ENCODE data around the gene CR2. TPM values are rescaled to one million over a fixed set of nuclear protein-coding genes. Genes with fewer than 3 reads are reported as not detected.
"Not testable (repeated sequence)": the region's sequence is repeated elsewhere in the genome, so short reads cannot be mapped to it uniquely, and the experiment has no call there.

The CR2 gene
- total RNA-seq, 1 donor from 2014 or later, result 0.81 TPM

- no peak overlapping the region for H3K4me3 ChIP-seq (ENCODE audit: low read depth, low read length)
- DNase-seq (ENCODE audit: low read depth), result no peak
- TF ChIP-seq CTCF (conservative IDR thresholded peaks at IDR 0.05; ENCODE audit: low read depth, low read length), result no peak
Measured at GRCh38 chr1:207493212-207493611, 39.1 kb downstream of the CR2 start.

GRCh38 chr1:207494171-207494570, 40.0 kb downstream of the CR2 start:
- TF ChIP-seq CTCF (conservative IDR thresholded peaks at IDR 0.05; ENCODE audit: low read depth, low read length), result no peak
- DNase-seq (ENCODE audit: low read depth), result no peak
- H3K4me3 ChIP-seq (ENCODE audit: low read depth, low read length), result no peak overlapping the region

- not testable (repeated sequence) for H3K4me3 ChIP-seq (ENCODE audit: low read depth, low read length); DNase-seq (ENCODE audit: low read depth)
Measured at GRCh38 chr1:207495281-207495680, 41.2 kb downstream of the CR2 start.

GRCh38 chr1:207495801-207496792, 42.0 kb downstream of the CR2 start, which contains the start of gene CR1:
Gene CR1, plus strand, starts transcription at chr1:207496157. Its CDS starts 111 bp downstream, at chr1:207496268.
- TF ChIP-seq CTCF (conservative IDR thresholded peaks at IDR 0.05; ENCODE audit: low read depth, low read length), result no peak
- peak within 1 kb of the TSS; percentile 44 for H3K4me3 ChIP-seq (ENCODE audit: low read depth, low read length)
- no peak for DNase-seq (ENCODE audit: low read depth)

DNA sequence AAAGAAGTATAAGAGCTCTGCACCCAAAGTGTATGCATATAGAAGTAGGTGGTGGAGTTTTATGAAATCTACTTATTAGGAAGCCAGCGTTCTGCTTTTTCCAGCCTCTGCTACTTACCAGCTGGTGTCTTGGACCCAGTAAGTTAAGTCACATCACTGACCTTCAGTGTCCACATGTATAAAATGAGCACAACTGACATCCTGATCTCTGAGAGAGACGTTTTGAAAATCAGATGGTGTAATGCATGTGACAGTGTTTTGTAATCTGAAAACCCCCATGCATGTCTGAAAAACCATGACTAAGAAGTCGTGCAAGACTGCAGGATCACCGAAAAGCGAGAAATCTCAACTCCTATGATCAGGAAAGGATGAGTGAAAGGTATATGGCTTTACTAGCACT, 43.8 kb downstream of the CR2 start:
- TF ChIP-seq CTCF (conservative IDR thresholded peaks at IDR 0.05; ENCODE audit: low read depth, low read length), result no peak
- no peak overlapping the region for H3K4me3 ChIP-seq (ENCODE audit: low read depth, low read length)
- no peak for DNase-seq (ENCODE audit: low read depth)

- peak; percentile 15 for DNase-seq (ENCODE audit: low read depth)
- no peak overlapping the region for H3K4me3 ChIP-seq (ENCODE audit: low read depth, low read length)
- TF ChIP-seq CTCF (conservative IDR thresholded peaks at IDR 0.05; ENCODE audit: low read depth, low read length), result peak; percentile 85
Measured at GRCh38 chr1:207499573-207499972, 45.4 kb downstream of the CR2 start.

GRCh38 chr1:207500306-207500705, 46.2 kb downstream of the CR2 start:
- no peak overlapping the region for H3K4me3 ChIP-seq (ENCODE audit: low read depth, low read length)
- no peak for TF ChIP-seq CTCF (conservative IDR thresholded peaks at IDR 0.05; ENCODE audit: low read depth, low read length)
- DNase-seq (ENCODE audit: low read depth), result no peak

Measured in epithelial cell of proximal tubule (primary cell).